HG02588 (cell line): ENCODE data around the gene ABCC8.

Experiments
- ATAC-seq: cut with Tn5 transposase; IDR thresholded peaks from one replicate; pipeline ENCODE4 v1.9.1; 2021; ENCODE audit warnings: mild to moderate bottlenecking, moderate library complexity; ENCODE audit not compliant: unreplicated experiment

ABCC8 gene

GRCh38 chr11:17389957-17390649 is 86.5 kb downstream of the ABCC8 start:
- no peak for ATAC-seq

GRCh38 chr11:17389211-17389956 is 87.3 kb downstream of the ABCC8 start:
- peak; percentile 67 for ATAC-seq

DNA sequence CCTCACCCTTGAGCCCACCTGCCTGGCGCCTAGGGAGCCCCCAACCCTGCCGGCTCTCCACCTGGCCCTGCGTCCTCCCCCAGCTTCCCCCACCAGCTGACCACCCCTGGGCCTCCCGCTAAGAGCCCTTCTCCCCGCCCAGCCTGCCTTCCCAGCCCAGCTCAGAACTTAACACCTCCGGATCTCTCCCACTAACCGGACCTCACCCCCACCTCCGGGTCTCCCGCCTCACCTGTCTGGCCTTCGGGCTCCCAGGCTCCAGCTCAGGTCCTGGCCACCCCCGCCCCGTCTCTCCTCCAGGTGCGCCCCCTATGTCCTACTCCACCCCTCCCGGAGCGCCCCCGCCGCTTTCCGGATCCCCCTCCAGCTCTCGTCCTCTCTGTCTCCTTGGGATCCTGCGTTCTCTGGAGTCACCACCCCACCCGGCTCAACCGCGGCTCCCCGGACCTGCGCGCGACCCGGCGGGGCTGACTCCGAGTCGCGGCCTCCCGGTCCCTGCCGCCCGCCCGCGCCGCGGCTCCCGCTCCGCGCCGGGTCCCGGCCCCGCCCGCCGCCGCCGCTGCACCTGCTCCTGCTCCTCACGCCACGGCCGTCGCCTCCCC is 87.9 kb downstream of the ABCC8 start, which contains the start of gene KCNJ11:
Gene KCNJ11 (minus strand): TSS at position 51 of the 602 bp plus-strand sequence. CDS start 568 bp downstream, outside the sequence.
- peak; percentile 40 for ATAC-seq

DNA sequence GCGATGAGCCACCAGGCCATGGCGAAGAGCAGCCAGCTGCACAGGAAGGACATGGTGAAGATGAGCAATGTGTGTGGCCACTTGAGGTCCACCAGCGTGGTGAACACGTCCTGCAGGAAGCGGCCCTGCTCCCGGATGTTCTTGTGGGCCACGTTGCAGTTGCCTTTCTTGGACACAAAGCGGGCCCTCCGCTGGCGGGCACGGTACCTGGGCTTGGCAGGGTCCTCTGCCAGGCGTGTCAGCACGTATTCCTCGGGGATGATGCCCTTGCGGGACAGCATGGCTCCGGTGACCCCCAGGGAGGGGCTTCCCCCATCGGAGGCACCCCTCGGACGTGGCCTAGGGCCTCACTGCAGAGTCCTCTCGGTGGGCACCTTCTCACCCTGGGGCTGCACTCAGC is 88.8 kb downstream of the ABCC8 start:
- no peak for ATAC-seq

DNA sequence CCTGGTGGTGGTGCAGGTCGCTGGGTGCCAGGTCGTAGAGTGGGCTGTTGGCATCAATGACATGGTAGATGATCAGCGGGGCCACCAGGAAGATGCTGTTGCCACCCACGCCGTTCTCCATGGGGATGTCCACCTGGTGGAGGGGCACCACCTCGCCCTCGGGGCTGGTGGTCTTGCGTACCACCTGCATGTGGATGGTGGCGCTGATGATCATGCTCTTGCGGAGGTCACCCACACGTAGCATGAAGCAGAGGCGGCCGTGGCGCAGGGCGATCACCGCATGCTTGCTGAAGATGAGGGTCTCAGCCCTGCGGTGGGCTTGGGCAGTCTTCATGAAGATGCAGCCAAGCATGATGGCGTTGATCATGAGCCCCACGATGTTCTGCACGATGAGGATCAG is 89.4 kb downstream of the ABCC8 start:
- ATAC-seq = no peak

- ATAC-seq = no peak
These were observed 90.1 kb downstream of the ABCC8 start for GRCh38 chr11:17386331-17387084.

- ATAC-seq = no peak
These were observed 90.7 kb downstream of the ABCC8 start for GRCh38 chr11:17385926-17386325.

GRCh38 chr11:17385492-17385891 is 91.2 kb downstream of the ABCC8 start:
- no peak for ATAC-seq

- peak; percentile 48 for ATAC-seq
These were observed 92.6 kb downstream of the ABCC8 start for GRCh38 chr11:17384002-17384511.

GRCh38 chr11:17383461-17383860 is 93.2 kb downstream of the ABCC8 start:
- ATAC-seq = no peak

DNA sequence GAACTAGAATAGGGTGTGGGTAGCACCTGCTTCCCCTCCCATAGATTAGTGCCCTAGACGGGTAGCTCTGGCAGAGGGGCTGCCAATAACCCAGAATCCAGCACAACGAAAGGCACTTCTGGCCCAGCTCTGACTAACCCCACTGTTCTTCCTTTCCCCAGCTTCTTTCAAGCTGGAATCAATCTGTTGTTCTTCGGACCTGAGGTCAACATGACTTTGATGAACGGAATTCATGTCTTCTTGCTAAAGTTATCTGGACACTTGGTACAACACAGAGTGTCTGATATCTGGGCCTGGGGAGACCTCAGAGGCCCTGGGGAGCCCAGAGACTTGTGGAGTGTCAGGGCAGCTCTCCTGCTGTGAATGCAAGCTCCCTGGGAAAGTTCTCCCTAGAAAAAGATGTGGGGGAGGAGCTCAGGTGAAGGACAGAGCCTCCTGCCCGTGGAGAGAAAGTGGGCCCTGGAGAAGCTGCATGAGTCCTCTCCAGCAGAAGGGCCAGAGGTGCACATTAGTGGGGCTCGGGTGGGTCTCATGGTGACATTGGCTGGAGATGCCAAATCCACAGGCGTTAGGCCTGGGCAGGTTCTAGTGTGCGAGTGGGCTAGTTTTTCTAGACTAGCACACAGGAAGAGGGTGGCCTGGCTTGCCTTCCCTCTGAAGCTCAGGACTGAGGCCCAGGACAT is 94.5 kb downstream of the ABCC8 start:
- no peak for ATAC-seq

DNA sequence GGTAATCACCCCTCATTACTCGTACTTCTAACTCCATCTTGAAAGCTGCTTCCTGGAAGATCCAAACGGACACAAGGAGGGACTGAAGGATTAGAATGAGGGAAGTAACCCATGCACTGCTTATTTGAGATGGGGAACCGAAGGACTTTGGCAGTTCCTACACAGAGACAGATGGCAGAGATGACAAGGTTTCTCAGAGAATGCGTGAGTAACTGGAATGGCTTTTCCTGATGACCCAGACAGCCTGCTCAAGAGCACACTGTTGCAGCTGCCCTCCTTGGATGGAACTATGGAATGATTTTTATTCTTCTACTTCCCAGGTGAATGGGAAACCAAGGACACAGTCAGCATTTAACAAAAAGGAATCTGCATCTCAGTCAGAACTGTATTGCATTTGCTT is 95.5 kb downstream of the ABCC8 start:
- no peak for ATAC-seq

- ATAC-seq = no peak
These were observed 97.1 kb downstream of the ABCC8 start for GRCh38 chr11:17379383-17380180.

GRCh38 chr11:17378655-17379054 is 98.0 kb downstream of the ABCC8 start:
- no peak for ATAC-seq

GRCh38 chr11:17376493-17376892 is 100.2 kb downstream of the ABCC8 start:
- no peak for ATAC-seq

DNA sequence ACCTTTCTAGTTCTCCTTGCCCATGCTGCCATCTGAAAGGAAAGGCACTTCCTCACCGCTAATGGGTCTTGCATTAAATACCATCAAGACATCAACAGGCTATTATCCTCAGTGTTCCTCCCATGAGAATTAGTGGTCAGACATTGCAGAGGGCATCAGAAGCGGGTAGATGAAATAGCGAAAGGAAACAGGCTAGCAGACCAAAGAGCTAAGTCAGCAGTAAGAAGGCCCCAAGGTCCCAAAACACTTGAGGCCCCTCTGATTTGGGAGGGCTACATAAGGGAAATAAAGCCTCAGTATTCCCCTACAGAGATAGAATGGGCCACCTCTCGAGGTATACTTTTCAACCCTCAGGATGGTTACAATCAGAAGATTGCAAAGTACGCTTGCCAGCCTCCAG is 101.1 kb downstream of the ABCC8 start:
- ATAC-seq = no peak

- no peak for ATAC-seq
These were observed 105.0 kb downstream of the ABCC8 start for GRCh38 chr11:17371614-17372013.

DNA sequence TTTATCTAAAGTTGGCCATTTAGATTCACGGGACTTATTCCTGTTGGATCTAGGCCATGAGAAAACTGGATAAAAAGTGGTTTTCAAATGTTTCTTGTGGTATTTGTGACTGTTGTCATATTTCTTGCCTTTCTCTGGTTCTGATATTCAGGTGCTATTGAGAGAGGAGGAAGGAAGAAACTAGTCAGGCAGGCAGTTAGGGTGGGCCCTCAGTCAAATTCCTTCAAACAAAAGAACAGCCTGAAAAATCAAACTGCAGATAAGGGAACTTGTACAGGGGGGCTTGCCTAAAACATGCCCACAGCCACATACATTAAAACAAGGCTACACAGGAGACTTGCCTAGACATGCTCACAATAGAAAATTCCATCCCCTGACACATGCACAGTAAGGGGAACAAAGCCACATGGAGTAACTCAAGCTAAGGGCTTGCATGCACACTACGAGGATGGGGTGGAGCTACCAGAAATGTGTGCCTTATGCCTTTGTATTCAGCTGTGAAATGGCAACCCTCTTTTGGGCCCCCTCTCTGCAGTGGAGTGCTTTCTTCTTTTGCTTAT is 106.9 kb downstream of the ABCC8 start:
- ATAC-seq = no peak

DNA sequence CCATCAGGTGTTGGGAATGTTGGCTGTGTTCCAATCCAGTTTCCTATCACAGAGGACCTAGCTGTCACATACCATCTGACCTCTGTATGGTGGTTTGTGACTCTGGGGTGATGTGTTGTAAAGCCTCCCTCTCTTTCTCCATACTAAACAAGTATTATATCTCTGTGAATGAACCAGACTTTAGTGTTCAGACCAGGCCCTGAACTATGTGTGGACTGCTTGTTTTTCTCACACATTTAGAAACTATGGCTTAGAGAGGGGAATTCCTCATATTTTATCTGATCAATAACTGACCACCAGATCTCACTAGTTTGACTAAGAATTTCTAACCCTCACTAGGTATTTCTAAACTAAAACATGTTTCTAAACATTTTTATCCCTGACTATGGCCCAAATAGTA is 107.6 kb downstream of the ABCC8 start:
- ATAC-seq = no peak
